Ramos (cell line): ENCODE measurements around the gene MESP2.

Experiments used
- in situ Hi-C: fragments of 300-500 bp; cut with MboI; formaldehyde crosslinking; loops from one replicate; pipeline ENCODE4 v1.14.3; 2022; ENCODE audit warnings: low sequenced_read_pairs; ENCODE audit not compliant: unreplicated experiment

MESP2 gene

GRCh38 chr15:89754361-89755154 is 21.6 kb upstream of the MESP2 start:
- in situ Hi-C loops = loop anchor here (5.0 kb wide), 2 partner anchors 123 to 333 kb away; no protein-coding TSS in a partner anchor

- in situ Hi-C loops = loop anchor here (5.0 kb wide), 2 partner anchors 122 to 332 kb away; no protein-coding TSS in a partner anchor
These were observed 20.4 kb upstream of the MESP2 start for GRCh38 chr15:89755701-89756100.

- in situ Hi-C loops = loop anchor here (5.0 kb wide), 2 partner anchors 120 to 330 kb away; no protein-coding TSS in a partner anchor
These were observed 19.2 kb upstream of the MESP2 start for GRCh38 chr15:89756897-89757296.

DNA sequence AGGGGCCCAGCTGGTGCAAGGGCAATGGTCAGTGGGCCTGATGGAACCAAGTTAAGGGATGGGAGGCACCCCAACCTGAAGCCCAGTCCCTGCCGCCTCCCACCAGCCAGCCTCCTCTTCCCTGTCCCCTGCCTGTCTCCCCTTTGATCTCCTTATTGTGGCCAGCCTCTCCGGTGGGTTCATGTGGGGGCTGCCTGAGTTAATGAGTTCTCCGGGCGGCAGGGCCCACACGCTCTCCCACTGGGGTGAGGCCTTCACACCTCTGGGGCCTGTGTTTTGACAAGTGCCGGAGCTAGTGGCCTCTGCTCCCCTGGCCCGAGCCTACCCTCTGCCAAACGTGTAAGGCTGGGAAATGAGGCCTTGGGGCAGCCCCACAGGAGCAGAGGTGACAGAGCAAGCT is 17.8 kb upstream of the MESP2 start:
- in situ Hi-C loops = loop anchor here (5.0 kb wide), 2 partner anchors 119 to 329 kb away; no protein-coding TSS in a partner anchor

- in situ Hi-C loops = loop anchor here (5.0 kb wide), 2 partner anchors 118 to 328 kb away; no protein-coding TSS in a partner anchor
These were observed 17.2 kb upstream of the MESP2 start for GRCh38 chr15:89758981-89759380.

- in situ Hi-C loops = loop anchor here (5.0 kb wide), 2 partner anchors 117 to 327 kb away; no protein-coding TSS in a partner anchor
These were observed 16.3 kb upstream of the MESP2 start for GRCh38 chr15:89759835-89760234.

- in situ Hi-C loops = no loop called here
These were observed 15.7 kb upstream of the MESP2 start for GRCh38 chr15:89760303-89761008.

- in situ Hi-C loops = no loop called here
These were observed 14.9 kb upstream of the MESP2 start for GRCh38 chr15:89761009-89761831.

DNA sequence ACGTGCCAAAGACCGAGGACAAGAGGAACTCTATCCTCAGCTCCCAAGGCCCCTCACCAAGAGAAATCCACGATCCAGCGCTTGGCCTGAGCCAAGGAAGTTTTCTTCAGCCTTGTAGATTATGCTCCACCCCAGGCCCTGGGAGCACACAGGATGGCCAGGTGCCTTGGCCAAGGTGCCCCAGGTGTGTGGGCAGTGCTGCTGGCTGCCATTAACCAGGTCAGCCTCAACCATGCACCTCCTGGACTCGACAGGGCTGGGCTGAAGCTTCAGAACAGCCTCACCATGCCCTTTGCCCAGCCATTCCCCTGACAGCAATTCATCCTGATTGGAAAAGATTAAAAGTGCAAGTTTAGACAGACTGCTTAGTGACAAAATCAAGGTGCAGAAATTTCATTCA is 14.2 kb upstream of the MESP2 start:
- in situ Hi-C loops = no loop called here

GRCh38 chr15:89765694-89766093 is 10.4 kb upstream of the MESP2 start:
- in situ Hi-C loops = no loop called here

DNA sequence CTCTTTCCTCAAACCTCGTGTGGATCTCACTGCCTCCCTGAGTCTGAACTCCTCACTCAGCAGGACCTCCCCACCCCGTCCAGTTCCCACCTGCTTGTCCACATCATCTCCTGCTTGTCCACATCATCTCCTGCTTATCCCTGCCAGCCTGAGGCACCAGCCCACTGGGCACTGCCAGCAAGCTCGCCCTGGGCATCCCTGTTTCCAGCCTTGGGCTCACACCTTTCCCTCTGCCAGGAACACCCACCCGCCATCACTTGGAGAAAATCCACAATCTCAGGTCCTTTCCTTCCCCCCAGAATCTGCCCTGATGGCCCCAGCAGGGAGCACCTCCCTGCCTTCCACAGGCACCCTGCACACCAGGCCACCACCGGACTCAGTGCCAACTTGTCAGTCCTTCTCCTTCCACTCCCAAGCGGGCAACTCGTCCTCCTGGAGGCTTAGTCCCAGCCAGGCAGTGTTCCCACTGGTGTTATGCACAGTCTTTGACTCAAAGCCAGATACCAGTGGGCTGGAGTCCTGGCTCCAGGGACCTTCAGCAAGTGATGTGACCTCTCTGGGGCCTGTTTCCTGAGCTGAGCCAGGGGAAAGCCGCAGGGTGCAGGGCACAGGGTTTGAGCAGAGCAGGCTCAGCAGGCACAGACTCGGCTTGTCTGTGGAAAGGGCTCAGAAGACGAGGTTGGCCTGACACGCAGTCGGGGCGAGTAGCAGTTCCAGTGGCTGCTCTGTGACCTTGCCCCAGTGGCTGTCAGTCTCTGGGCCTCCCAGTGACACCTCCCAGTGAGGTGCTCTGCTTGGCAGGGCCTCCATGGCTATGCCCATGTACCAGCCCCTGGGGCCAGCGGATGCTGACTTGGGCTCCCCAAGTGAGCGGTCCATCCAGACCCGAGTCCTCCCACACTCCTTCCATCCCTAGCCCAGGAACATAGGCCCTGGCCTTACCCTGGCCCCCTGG is 9.5 kb upstream of the MESP2 start:
- in situ Hi-C loops = no loop called here

GRCh38 chr15:89767411-89767915 is 8.7 kb upstream of the MESP2 start:
- in situ Hi-C loops = no loop called here

- in situ Hi-C loops = no loop called here
These were observed 8.0 kb upstream of the MESP2 start for GRCh38 chr15:89768071-89768500.

DNA sequence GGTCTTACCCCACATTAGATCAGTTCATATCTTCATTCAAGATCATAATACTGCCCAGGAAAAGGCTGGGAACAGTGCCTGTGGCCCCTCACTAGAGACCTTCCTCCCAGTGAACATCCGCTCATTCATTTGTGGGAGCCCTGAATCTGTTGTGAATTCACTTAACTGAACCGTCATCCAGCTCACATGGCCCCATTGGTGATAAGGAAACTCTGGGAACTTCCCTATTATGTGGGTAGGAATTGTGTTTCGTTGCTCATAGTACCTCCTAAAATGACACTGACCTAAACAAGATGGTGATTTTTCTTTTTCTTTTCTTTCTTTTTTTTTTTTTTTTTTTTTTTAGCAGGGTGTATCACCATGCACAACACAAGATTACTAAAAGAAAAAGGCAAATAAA is 6.8 kb upstream of the MESP2 start:
- in situ Hi-C loops = no loop called here

DNA sequence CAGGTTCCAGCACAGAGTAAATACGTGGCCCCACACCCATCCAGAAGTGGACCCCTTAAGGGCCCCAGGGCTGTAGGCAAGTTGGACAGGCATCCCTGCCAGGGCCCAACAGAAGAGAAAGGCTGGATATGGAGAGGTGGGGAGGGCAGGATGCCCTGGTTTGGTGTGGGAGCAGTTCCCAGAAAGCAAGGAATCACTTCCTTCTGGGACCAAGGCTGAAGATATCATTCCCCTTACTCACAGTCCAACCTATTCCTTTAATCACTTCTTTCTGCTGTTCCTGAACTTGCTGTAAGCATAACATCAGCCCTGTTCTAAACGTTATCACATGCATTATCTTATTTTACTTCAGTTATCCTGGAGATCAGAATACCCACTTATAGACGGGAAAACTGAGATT is 6.1 kb upstream of the MESP2 start:
- in situ Hi-C loops = no loop called here

DNA sequence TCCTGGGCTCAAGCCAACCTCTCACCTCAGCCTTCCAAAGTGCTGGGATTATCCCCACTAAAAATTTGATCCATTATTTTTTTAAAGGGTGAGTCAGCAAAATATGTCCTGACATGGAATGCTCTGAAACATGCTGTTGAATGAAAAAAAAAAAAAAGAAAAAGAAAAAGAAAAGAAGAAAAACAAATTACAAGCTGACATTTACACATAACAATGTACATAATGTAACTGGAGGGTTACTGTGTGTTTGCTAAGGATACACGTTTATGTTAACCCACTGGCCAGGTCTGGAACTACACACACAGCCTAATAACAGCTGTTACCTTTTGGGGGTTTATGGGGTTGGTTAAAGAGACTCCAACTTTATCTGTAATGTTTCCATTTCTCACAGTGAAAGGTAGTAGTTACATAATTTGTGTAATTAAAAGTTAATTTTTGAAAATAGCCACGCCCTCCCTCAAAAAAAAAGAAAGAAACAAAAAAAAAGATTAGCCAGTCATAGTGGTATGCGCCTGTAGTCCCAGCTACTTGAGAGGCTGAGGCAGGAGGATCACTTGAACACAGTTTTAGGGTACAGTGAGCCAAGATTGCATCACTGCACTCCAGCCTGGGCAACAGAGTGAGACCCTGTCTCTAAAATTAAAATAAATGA is 3.1 kb upstream of the MESP2 start:
- in situ Hi-C loops = no loop called here

DNA sequence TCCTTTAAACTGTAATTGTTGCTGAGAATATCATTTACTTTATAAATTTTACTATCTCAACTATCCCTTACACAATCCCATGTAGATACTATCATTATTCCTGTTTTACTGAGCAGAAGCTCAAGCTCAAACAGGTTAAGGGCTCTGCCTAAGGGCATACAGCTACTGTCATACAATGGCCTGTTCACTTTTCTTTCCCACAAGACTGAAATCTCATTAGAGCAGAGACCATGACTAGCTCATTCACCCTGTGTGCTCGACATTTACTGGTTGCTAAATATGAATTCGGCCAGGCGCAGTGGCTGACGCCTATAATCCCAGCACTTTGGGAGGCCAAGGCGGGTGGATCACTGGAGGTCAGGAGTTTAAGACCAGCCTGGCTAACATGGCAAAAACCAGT is 1.6 kb upstream of the MESP2 start:
- in situ Hi-C loops = no loop called here

DNA sequence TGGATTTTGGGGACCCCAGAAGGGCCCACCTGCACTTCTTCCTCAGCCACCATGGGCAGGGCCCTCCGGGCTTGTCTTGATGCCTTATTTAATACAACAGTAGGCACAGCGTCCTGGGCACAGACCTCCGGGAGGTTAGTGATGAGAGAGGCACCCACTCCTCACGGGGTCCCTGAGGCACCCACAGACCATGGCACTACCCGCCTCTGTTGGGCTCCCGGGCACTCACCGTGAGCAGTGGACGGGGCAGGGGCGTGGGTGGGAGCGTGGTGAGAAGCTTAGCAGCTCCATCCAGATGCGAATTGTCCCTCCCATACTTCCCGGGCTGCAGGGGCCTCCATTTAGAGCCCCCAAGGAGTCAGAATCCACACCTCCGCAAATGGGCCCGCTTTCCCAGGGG is 317 bp upstream of the MESP2 start:
- in situ Hi-C loops = no loop called here
